ENCODE data around the gene TCF15.

GRCh38 chr20:611843-612185 is 1.7 kb upstream of the TCF15 start:
- TF ChIP-seq CTCF (IDR thresholded peaks at IDR 0.05) (no peak), POLR2A (IDR thresholded peaks at IDR 0.05) (no peak), POLR2AphosphoS5 (IDR thresholded peaks at IDR 0.05; ENCODE audit: insufficient read depth in 1 of 2, low read depth in 1 of 2) (no peak)
